NCI-H2196 treated with DMSO at 0.1 percent for 48 hours (cell line): Measurements from ENCODE around the gene ASAP2.
"Not testable (repeated sequence)": the region's sequence is repeated elsewhere in the genome, so short reads cannot be mapped to it uniquely, and the experiment has no call there.

Source experiments
- DNase-seq: peaks from one replicate; lab custom pipeline; 2025; ENCODE audit not compliant: unreplicated experiment; lab: John Stamatoyannopoulos, UW

ASAP2 gene

GRCh38 chr2:9210030-9210429, 3.4 kb downstream of the ASAP2 start:
- DNase-seq, result no peak

- DNase-seq, result no peak
Measured at GRCh38 chr2:9211496-9211895, 4.9 kb downstream of the ASAP2 start.

- DNase-seq, result no peak
Measured at GRCh38 chr2:9212010-9212635, 5.5 kb downstream of the ASAP2 start.

GRCh38 chr2:9212661-9213411, 6.2 kb downstream of the ASAP2 start:
- DNase-seq, result no peak

GRCh38 chr2:9213477-9214051, 7.0 kb downstream of the ASAP2 start:
- no peak for DNase-seq

GRCh38 chr2:9214873-9215272, 8.3 kb downstream of the ASAP2 start:
- no peak for DNase-seq

- no peak for DNase-seq
Measured at GRCh38 chr2:9215680-9216079, 9.1 kb downstream of the ASAP2 start.

GRCh38 chr2:9216143-9216542, 9.5 kb downstream of the ASAP2 start:
- DNase-seq, result not testable (repeated sequence)

GRCh38 chr2:9217838-9218770, 11.5 kb downstream of the ASAP2 start:
- DNase-seq, result no peak

- no peak for DNase-seq
Measured at GRCh38 chr2:9219027-9219445, 12.4 kb downstream of the ASAP2 start.

GRCh38 chr2:9220201-9220600, 13.6 kb downstream of the ASAP2 start:
- no peak for DNase-seq

- DNase-seq, result no peak
Measured at GRCh38 chr2:9221223-9221622, 14.6 kb downstream of the ASAP2 start.

GRCh38 chr2:9222239-9222892, 15.8 kb downstream of the ASAP2 start:
- DNase-seq, result no peak

GRCh38 chr2:9222893-9223287, 16.3 kb downstream of the ASAP2 start:
- DNase-seq, result no peak

GRCh38 chr2:9225806-9226205, 19.2 kb downstream of the ASAP2 start:
- DNase-seq, result no peak

- DNase-seq, result no peak
Measured at GRCh38 chr2:9226458-9227380, 20.1 kb downstream of the ASAP2 start.

- DNase-seq, result no peak
Measured at GRCh38 chr2:9228088-9228751, 21.6 kb downstream of the ASAP2 start.

GRCh38 chr2:9228781-9229469, 22.3 kb downstream of the ASAP2 start:
- DNase-seq, result no peak

GRCh38 chr2:9229470-9229820, 22.8 kb downstream of the ASAP2 start:
- no peak for DNase-seq
